Melanocyte of skin (primary cell): Measurements from ENCODE around the gene ARHGAP31. TPM values are rescaled to one million over a fixed set of nuclear protein-coding genes. Genes with fewer than 3 reads are reported as not detected.

Experiments used
- small RNA-seq, 2 donors: library from RNA; depleted of rRNA; stranded (forward); fragments of <200 nt; gene quantifications; one replicate each; pipeline ENCODE3, GENCODE V24; 2012
- total RNA-seq, 2 donors: library from RNA; depleted of rRNA; stranded (reverse); fragments of >200 nt; gene quantifications; 2 replicates each; pipeline ENCODE4 v1.2.3, GENCODE V29; 2012

Gene ARHGAP31
- total RNA-seq: 10 to 100 TPM in 1 of 2 donors, 1 to 10 TPM in 1; 10.0 to 21.0 TPM

GRCh38 chr3:119293871-119294695, at the start of gene ARHGAP31:
ARHGAP31 (plus strand) TSS chr3:119294383; CDS start chr3:119294905, 522 bp downstream.

GRCh38 chr3:119463171-119464169, 169.3 kb downstream of the ARHGAP31 start, which contains the start of gene TMEM39A:
TMEM39A (minus strand) TSS chr3:119463615; CDS start chr3:119462074, 1,541 bp downstream.

Small RNA genes within 50 kb of the gene (small RNA-seq; reads per million reads assigned to genes)
- 0 to 0.06 reads per million in 2 donors for gene RNU6-1127P

Other genes starting within 250 kb of the ARHGAP31 start
- not detected for gene TEX55, start 148.2 kb upstream of the ARHGAP31 start, total RNA-seq
- not detected for gene UPK1B, start 120.8 kb upstream of the ARHGAP31 start, total RNA-seq
- gene B4GALT4, start 53.5 kb upstream of the ARHGAP31 start, total RNA-seq: 10 to 100 TPM; 13.4 to 15.3 TPM
- gene TMEM39A, start 169.2 kb downstream of the ARHGAP31 start, total RNA-seq: 10 to 100 TPM; 25.1 to 32.0 TPM
- 10 to 100 TPM; 15.1 to 16.3 TPM for gene POGLUT1, start 174.6 kb downstream of the ARHGAP31 start, total RNA-seq
- gene TIMMDC1, start 204.2 kb downstream of the ARHGAP31 start, total RNA-seq: 10 to 100 TPM; 76.7 to 89.2 TPM